ENCODE results near the gene BCCIP.

The BCCIP gene

DNA sequence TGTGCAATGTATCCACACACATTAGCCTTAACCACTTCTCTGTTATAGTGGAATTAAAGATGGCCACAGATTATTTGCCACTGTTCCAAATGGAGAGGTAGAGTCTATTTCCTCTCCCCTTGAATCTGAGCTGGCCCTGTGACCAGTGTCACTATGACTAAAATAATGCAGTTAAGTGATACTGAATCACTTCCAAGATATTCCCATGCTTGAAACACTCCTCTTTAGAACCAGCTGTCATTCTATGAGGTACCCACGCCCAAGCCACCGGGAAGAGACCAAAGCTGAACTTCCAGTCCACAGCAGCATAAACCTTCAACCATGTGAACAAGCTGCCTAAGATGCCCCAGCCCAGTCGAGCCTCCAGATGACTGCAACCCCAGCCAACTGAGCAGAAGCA is 59.9 kb downstream of the BCCIP start:
- no peak for DNase-seq (ENCODE audit: low read depth in 2 of 2, low spot score in 1 of 2)
